Umbilical cord (tissue), 1 donor: ENCODE measurements around the gene SRCAP. TPM values are rescaled to one million over a fixed set of nuclear protein-coding genes. Genes with fewer than 3 reads are reported as not detected.

Experiments used
- total RNA-seq: library from RNA; depleted of rRNA; stranded (reverse); fragments of >200 nt; gene quantifications from one replicate; pipeline ENCODE4 v1.2.3, GENCODE V29; 2014; ENCODE audit warnings: low replicate concordance; ENCODE audit not compliant: insufficient read depth

The SRCAP gene
- total RNA-seq, 1 donor from 2014 or later = 22.6 TPM

Other genes with a start within 250 kb of the SRCAP start
- 3.1 TPM for gene ITGAL, start 226.4 kb upstream of the SRCAP start, total RNA-seq
- gene ZNF768, start 172.6 kb upstream of the SRCAP start, total RNA-seq = 14.7 TPM
- 5.5 TPM for gene ZNF747, start 164.3 kb upstream of the SRCAP start, total RNA-seq
- 4.1 TPM for gene ZNF764, start 140.8 kb upstream of the SRCAP start, total RNA-seq
- gene ZNF688, start 127.5 kb upstream of the SRCAP start, total RNA-seq = 5.1 TPM
- gene ZNF785, start 113.5 kb upstream of the SRCAP start, total RNA-seq = 17.3 TPM
- 8.2 TPM for gene ZNF689, start 88.8 kb upstream of the SRCAP start, total RNA-seq
- gene PRR14, start 48.2 kb upstream of the SRCAP start, total RNA-seq = 0.96 TPM
- gene FBRS, start 40.7 kb upstream of the SRCAP start, total RNA-seq = 13.5 TPM
- gene PHKG2, start 49.3 kb downstream of the SRCAP start, total RNA-seq = 5.5 TPM
- not detected for gene CFAP119, start 62.9 kb downstream of the SRCAP start, total RNA-seq
- 28.6 TPM for gene RNF40, start 63.2 kb downstream of the SRCAP start, total RNA-seq
- 5.1 TPM for gene ZNF629, start 88.0 kb downstream of the SRCAP start, total RNA-seq
- gene BCL7C, start 194.9 kb downstream of the SRCAP start, total RNA-seq = 27.0 TPM
- gene CTF1, start 197.4 kb downstream of the SRCAP start, total RNA-seq = 2.6 TPM
- 10.6 TPM for gene FBXL19, start 224.4 kb downstream of the SRCAP start, total RNA-seq
- gene ORAI3, start 249.9 kb downstream of the SRCAP start, total RNA-seq = 26.5 TPM